Measurements from ENCODE around the gene RBM43.

Gene RBM43

DNA sequence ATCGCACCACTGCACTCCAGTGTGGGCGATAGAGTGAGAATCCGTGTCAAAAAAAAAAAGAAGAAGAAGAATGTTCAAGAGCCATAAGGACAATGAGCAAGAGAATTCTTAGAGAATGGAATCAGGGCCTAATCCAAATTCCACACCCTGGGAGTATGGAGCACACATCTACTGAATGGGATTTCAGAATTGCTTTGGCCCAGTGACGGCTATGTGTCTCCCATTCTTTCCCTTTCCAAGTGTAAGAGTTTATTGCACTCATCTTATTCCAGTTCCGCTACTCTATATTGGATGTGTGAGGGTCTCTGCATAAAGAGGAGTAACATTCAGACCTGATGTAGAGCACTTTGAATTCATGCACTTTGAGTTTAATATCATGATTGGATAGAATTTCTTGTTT lies 5.9 kb upstream of the RBM43 start:
- Histone ChIP-seq H3K27ac (ENCODE audit: low read depth, low read length) (no peak overlapping the region), H2BK120ac (ENCODE audit: low read depth, low read length) (no peak overlapping the region), H2BK5ac (ENCODE audit: low read length) (no peak overlapping the region), H4K8ac (ENCODE audit: low read depth, low read length) (no peak overlapping the region), H3K27me3 (ENCODE audit: insufficient read depth, low read length, poor library complexity) (no peaks in the 10 kb centered on the region), H3K4me1 (ENCODE audit: control insufficient read depth, low read depth, low read length) (no peaks in the 10 kb centered on the region), H2BK15ac (replicated peaks; ENCODE audit: low read depth) (no peak overlapping the region), H3K4me3 (ENCODE audit: low read length) (no peak overlapping the region), H3K36me3 (ENCODE audit: control insufficient read depth, insufficient read depth, low read length) (no peaks in the 10 kb centered on the region), H2AK5ac (ENCODE audit: low read length) (no peak overlapping the region), H3K4ac (ENCODE audit: low read depth, low read length) (no peak overlapping the region), H3K4me2 (ENCODE audit: low read length) (no peak overlapping the region), H3K79me1 (ENCODE audit: low read length) (no peaks in the 10 kb centered on the region), H3K9ac (ENCODE audit: low read length) (no peak overlapping the region), H3K18ac (ENCODE audit: low read length) (no peak overlapping the region), H3K56ac (ENCODE audit: low read length) (no peak overlapping the region), H3K23ac (ENCODE audit: low read length) (no peak overlapping the region), H3K79me2 (ENCODE audit: control insufficient read depth, insufficient read depth, low read length) (no peaks in the 10 kb centered on the region), H4K5ac (ENCODE audit: low read length) (no peak overlapping the region)
- WGBS (ENCODE audit: extremely low coverage, insufficient coverage, low lambda C conversion rate) = no CpG with 5 or more reads among the region's 5 CpGs
- DNase-seq = no peak

DNA sequence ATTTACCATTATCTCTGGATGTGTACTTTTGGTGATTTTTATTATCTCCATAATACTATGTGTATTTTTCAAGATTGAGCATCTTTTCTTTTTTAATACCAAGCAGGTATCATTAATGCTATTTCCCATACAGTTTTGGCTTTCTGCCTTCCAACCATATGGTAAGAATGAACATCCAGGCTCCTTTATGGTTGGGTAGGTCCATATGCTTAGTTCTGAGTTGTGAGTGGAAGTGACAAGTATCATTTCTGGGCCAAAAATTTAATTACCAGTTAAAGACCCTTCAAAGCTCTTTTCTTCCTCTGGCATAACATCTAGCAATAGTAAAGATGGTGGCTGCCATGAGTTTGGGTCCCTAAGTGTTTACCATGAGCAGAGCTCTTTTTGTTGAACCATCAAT lies 4.3 kb upstream of the RBM43 start:
- H2BK120ac ChIP-seq (ENCODE audit: low read depth, low read length) = no peak overlapping the region
- H4K5ac ChIP-seq (ENCODE audit: low read length) = no peak overlapping the region
- no peak overlapping the region for H3K23ac ChIP-seq (ENCODE audit: low read length)
- no peak overlapping the region for H4K8ac ChIP-seq (ENCODE audit: low read depth, low read length)
- no peak for DNase-seq
- H2BK15ac ChIP-seq (replicated peaks; ENCODE audit: low read depth) = no peak overlapping the region
- H3K9ac ChIP-seq (ENCODE audit: low read length) = no peak overlapping the region
- H3K56ac ChIP-seq (ENCODE audit: low read length) = no peak overlapping the region
- no peak overlapping the region for H3K4me3 ChIP-seq (ENCODE audit: low read length)
- H2AK5ac ChIP-seq (ENCODE audit: low read length) = no peak overlapping the region
- H3K4me2 ChIP-seq (ENCODE audit: low read length) = no peak overlapping the region
- H3K4me1 ChIP-seq (ENCODE audit: control insufficient read depth, low read depth, low read length) = peaks cover 2% of the 10 kb centered on the region
- H3K79me1 ChIP-seq (ENCODE audit: low read length) = no peaks in the 10 kb centered on the region
- no peaks in the 10 kb centered on the region for H3K27me3 ChIP-seq (ENCODE audit: insufficient read depth, low read length, poor library complexity)
- H3K27ac ChIP-seq (ENCODE audit: low read depth, low read length) = no peak overlapping the region
- H2BK5ac ChIP-seq (ENCODE audit: low read length) = no peak overlapping the region
- H3K4ac ChIP-seq (ENCODE audit: low read depth, low read length) = no peak overlapping the region
- H3K79me2 ChIP-seq (ENCODE audit: control insufficient read depth, insufficient read depth, low read length) = no peaks in the 10 kb centered on the region
- no peaks in the 10 kb centered on the region for H3K36me3 ChIP-seq (ENCODE audit: control insufficient read depth, insufficient read depth, low read length)
- H3K18ac ChIP-seq (ENCODE audit: low read length) = no peak overlapping the region

DNA sequence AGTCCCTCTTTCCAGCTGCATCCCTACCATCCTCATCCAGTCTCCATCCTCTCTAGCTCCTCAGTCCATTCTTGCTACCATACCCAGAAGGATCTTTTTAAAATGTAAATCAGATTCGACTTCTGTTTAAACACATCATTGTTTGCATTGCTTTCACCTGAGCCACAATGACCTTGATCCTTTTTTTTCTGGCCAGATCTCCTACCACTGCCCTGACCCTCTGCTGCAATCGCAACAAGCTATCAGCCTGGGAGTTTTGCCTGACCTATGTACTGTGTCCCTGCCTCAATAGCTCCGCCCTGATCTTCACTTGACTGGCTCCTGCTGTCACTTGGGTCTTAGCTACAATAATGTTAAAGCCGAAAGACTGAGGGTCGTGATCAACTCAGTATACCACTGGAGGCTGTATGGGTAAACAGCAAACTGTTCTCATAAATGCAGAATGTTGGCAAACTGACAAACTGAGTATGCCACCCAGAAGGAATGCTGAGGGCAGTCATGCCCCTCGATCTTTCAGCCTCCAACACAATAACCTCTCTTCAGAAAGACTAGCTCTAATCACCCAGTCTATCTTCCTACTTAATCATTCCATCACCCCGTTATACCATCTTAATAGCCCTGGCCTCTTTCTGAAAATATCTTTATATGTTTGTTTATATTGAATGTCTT lies 2.6 kb upstream of the RBM43 start:
- no peak for DNase-seq
- H3K4ac ChIP-seq (ENCODE audit: low read depth, low read length) = no peak overlapping the region
- no peak overlapping the region for H3K9ac ChIP-seq (ENCODE audit: low read length)
- no CpG with 5 or more reads among the region's 7 CpGs for WGBS (ENCODE audit: extremely low coverage, insufficient coverage, low lambda C conversion rate)
- no peak overlapping the region for H3K56ac ChIP-seq (ENCODE audit: low read length)
- H3K79me1 ChIP-seq (ENCODE audit: low read length) = no peaks in the 10 kb centered on the region
- H3K27ac ChIP-seq (ENCODE audit: low read depth, low read length) = no peak overlapping the region
- H3K79me2 ChIP-seq (ENCODE audit: control insufficient read depth, insufficient read depth, low read length) = no peaks in the 10 kb centered on the region
- no peak overlapping the region for H4K8ac ChIP-seq (ENCODE audit: low read depth, low read length)
- H4K5ac ChIP-seq (ENCODE audit: low read length) = no peak overlapping the region
- no peak overlapping the region for H3K23ac ChIP-seq (ENCODE audit: low read length)
- no peak overlapping the region for H2BK120ac ChIP-seq (ENCODE audit: low read depth, low read length)
- no peaks in the 10 kb centered on the region for H3K27me3 ChIP-seq (ENCODE audit: insufficient read depth, low read length, poor library complexity)
- H3K4me2 ChIP-seq (ENCODE audit: low read length) = no peak overlapping the region
- no peaks in the 10 kb centered on the region for H3K36me3 ChIP-seq (ENCODE audit: control insufficient read depth, insufficient read depth, low read length)
- H2AK5ac ChIP-seq (ENCODE audit: low read length) = no peak overlapping the region
- H3K4me3 ChIP-seq (ENCODE audit: low read length) = no peak overlapping the region
- no peak overlapping the region for H2BK5ac ChIP-seq (ENCODE audit: low read length)
- no peak overlapping the region for H2BK15ac ChIP-seq (replicated peaks; ENCODE audit: low read depth)
- peaks cover 2% of the 10 kb centered on the region for H3K4me1 ChIP-seq (ENCODE audit: control insufficient read depth, low read depth, low read length)
- H3K18ac ChIP-seq (ENCODE audit: low read length) = no peak overlapping the region

DNA sequence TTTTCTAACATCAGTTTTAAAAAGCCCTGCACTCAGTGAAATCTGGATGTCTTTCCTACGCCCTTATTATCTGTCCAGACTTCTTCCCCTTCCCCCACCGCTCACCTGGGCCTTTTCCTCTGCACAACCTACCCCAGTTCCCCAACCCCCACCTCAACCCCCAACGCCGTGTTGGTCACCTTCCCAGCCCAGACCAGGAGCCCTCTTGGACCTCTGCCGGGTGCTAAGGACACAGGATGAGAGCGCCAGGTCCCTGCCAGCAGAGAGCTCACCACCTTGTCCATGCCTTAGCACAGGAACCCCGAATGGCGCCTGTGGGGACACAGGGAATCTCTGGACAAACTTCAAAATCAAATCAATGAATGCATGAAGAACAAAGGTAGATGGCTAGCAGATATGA lies 966 bp upstream of the RBM43 start:
- no peak overlapping the region for H3K56ac ChIP-seq (ENCODE audit: low read length)
- no peak overlapping the region for H3K27ac ChIP-seq (ENCODE audit: low read depth, low read length)
- H2BK5ac ChIP-seq (ENCODE audit: low read length) = no peak overlapping the region
- no CpG with 5 or more reads among the region's 8 CpGs for WGBS (ENCODE audit: extremely low coverage, insufficient coverage, low lambda C conversion rate)
- H3K79me2 ChIP-seq (ENCODE audit: control insufficient read depth, insufficient read depth, low read length) = no peaks in the 10 kb centered on the region
- H3K36me3 ChIP-seq (ENCODE audit: control insufficient read depth, insufficient read depth, low read length) = no peaks in the 10 kb centered on the region
- H3K23ac ChIP-seq (ENCODE audit: low read length) = no peak overlapping the region
- H3K4me3 ChIP-seq (ENCODE audit: low read length) = no peak overlapping the region
- H2BK15ac ChIP-seq (replicated peaks; ENCODE audit: low read depth) = no peak overlapping the region
- no peak for DNase-seq
- H3K9ac ChIP-seq (ENCODE audit: low read length) = no peak overlapping the region
- H3K18ac ChIP-seq (ENCODE audit: low read length) = no peak overlapping the region
- H3K4me1 ChIP-seq (ENCODE audit: control insufficient read depth, low read depth, low read length) = peaks cover 2% of the 10 kb centered on the region
- H3K4me2 ChIP-seq (ENCODE audit: low read length) = no peak overlapping the region
- no peak overlapping the region for H2BK120ac ChIP-seq (ENCODE audit: low read depth, low read length)
- no peaks in the 10 kb centered on the region for H3K79me1 ChIP-seq (ENCODE audit: low read length)
- H3K4ac ChIP-seq (ENCODE audit: low read depth, low read length) = peak overlapping the region; percentile 37
- H3K27me3 ChIP-seq (ENCODE audit: insufficient read depth, low read length, poor library complexity) = no peaks in the 10 kb centered on the region
- no peak overlapping the region for H2AK5ac ChIP-seq (ENCODE audit: low read length)
- no peak overlapping the region for H4K8ac ChIP-seq (ENCODE audit: low read depth, low read length)
- no peak overlapping the region for H4K5ac ChIP-seq (ENCODE audit: low read length)

DNA sequence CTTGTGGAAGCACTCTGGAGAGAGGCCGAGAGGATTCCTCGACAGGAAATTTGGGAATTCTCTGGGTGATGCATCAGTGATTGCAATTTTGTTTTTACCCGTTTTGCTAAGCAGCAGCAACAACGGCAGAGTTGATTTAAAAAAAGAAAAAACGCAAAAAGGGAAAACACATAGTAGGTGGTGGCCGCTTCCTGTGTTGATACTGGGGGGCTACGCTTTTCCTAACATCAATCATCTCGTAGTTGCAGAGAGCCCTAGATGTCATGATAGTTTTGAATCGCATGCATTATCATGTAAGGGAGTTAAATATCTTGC lies 271 bp upstream of the RBM43 start:
- H3K4me1 ChIP-seq (ENCODE audit: control insufficient read depth, low read depth, low read length) = peaks cover 2% of the 10 kb centered on the region
- no CpG with 5 or more reads among the region's 9 CpGs for WGBS (ENCODE audit: extremely low coverage, insufficient coverage, low lambda C conversion rate)
- no peak overlapping the region for H2BK5ac ChIP-seq (ENCODE audit: low read length)
- no peaks in the 10 kb centered on the region for H3K27me3 ChIP-seq (ENCODE audit: insufficient read depth, low read length, poor library complexity)
- H3K9ac ChIP-seq (ENCODE audit: low read length) = peak overlapping the region; percentile 73
- no peak overlapping the region for H2BK120ac ChIP-seq (ENCODE audit: low read depth, low read length)
- no peak for DNase-seq
- H2BK15ac ChIP-seq (replicated peaks; ENCODE audit: low read depth) = no peak overlapping the region
- peak overlapping the region; percentile 44 for H4K5ac ChIP-seq (ENCODE audit: low read length)
- H3K4me2 ChIP-seq (ENCODE audit: low read length) = peak overlapping the region; percentile 74
- H3K4me3 ChIP-seq (ENCODE audit: low read length) = peak overlapping the region; percentile 62
- no peaks in the 10 kb centered on the region for H3K79me1 ChIP-seq (ENCODE audit: low read length)
- H3K27ac ChIP-seq (ENCODE audit: low read depth, low read length) = peak overlapping the region; percentile 11
- H3K23ac ChIP-seq (ENCODE audit: low read length) = no peak overlapping the region
- no peak overlapping the region for H4K8ac ChIP-seq (ENCODE audit: low read depth, low read length)
- H3K79me2 ChIP-seq (ENCODE audit: control insufficient read depth, insufficient read depth, low read length) = no peaks in the 10 kb centered on the region
- no peak overlapping the region for H3K4ac ChIP-seq (ENCODE audit: low read depth, low read length)
- no peaks in the 10 kb centered on the region for H3K36me3 ChIP-seq (ENCODE audit: control insufficient read depth, insufficient read depth, low read length)
- peak overlapping the region; percentile 89 for H3K56ac ChIP-seq (ENCODE audit: low read length)
- H2AK5ac ChIP-seq (ENCODE audit: low read length) = no peak overlapping the region
- peak overlapping the region; percentile 45 for H3K18ac ChIP-seq (ENCODE audit: low read length)

DNA sequence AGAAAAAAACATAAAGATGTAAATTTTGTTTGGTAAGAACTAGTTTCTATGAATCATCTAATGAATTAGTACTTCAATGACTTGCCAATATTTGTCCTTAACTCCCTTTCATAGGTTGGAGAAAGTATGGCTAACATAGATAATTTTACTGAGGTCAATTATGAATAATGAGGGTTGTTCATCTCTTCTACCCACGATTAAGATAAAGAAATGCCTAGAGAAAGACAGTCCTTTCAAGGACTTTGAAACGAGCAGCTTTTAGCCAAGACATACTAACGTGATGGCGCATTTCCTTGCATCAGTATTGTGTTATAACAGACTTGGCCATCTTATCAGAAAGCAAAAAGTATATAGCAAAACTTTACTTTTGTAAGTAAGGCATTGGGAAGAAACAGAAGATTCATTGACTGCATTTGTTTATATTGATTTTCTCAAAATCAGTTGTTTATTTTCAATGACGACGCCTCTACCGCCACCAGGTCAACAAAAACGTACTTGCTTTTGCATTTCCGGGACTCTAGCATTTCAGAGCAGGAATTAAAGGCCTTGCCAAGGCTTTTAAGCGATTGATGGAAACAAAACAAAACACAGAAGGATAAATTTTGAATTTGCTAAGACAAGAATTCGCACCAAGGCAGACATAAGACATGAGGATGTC lies 961 bp downstream of the RBM43 start:
- no peak for DNase-seq

More for the DNA sequence above, 961 bp downstream of the RBM43 start:
- Histone ChIP-seq H3K4me2 (ENCODE audit: low read length) (peak overlapping the region; percentile 74), H2BK15ac (replicated peaks; ENCODE audit: low read depth) (no peak overlapping the region), H3K27ac (ENCODE audit: low read depth, low read length) (no peak overlapping the region), H3K18ac (ENCODE audit: low read length) (no peak overlapping the region), H2AK5ac (ENCODE audit: low read length) (no peak overlapping the region), H3K23ac (ENCODE audit: low read length) (no peak overlapping the region), H3K4me1 (ENCODE audit: control insufficient read depth, low read depth, low read length) (peaks cover 2% of the 10 kb centered on the region), H4K8ac (ENCODE audit: low read depth, low read length) (no peak overlapping the region), H2BK120ac (ENCODE audit: low read depth, low read length) (no peak overlapping the region), H3K27me3 (ENCODE audit: insufficient read depth, low read length, poor library complexity) (no peaks in the 10 kb centered on the region), H3K79me2 (ENCODE audit: control insufficient read depth, insufficient read depth, low read length) (no peaks in the 10 kb centered on the region), H3K9ac (ENCODE audit: low read length) (peak overlapping the region; percentile 73), H3K4me3 (ENCODE audit: low read length) (no peak overlapping the region), H4K5ac (ENCODE audit: low read length) (peak overlapping the region; percentile 59), H3K79me1 (ENCODE audit: low read length) (no peaks in the 10 kb centered on the region), H3K4ac (ENCODE audit: low read depth, low read length) (no peak overlapping the region), H3K56ac (ENCODE audit: low read length) (peak overlapping the region; percentile 89), H3K36me3 (ENCODE audit: control insufficient read depth, insufficient read depth, low read length) (no peaks in the 10 kb centered on the region), H2BK5ac (ENCODE audit: low read length) (no peak overlapping the region)
- WGBS (ENCODE audit: extremely low coverage, insufficient coverage, low lambda C conversion rate) = no CpG with 5 or more reads among the region's 11 CpGs

All from mesendoderm (in vitro differentiated cells).